Measurements from ENCODE around the gene LMX1B.
"Not testable (repeated sequence)": the region's sequence is repeated elsewhere in the genome, so short reads cannot be mapped to it uniquely, and the experiment has no call there.

Gene LMX1B

GRCh38 chr9:126641118-126641851, 27.6 kb downstream of the LMX1B start:
- FAIRE-seq, result no peak
- DNase-seq (ENCODE audit: insufficient read length, low spot score), result no peak
- TF ChIP-seq POLR2A (IDR thresholded peaks at IDR 0.05; ENCODE audit: low read depth, low read length), result no peak

- no peak for TF ChIP-seq POLR2A (IDR thresholded peaks at IDR 0.05; ENCODE audit: low read depth, low read length)
- FAIRE-seq, result no peak
- DNase-seq (ENCODE audit: insufficient read length, low spot score), result no peak
These were observed 28.4 kb downstream of the LMX1B start for GRCh38 chr9:126642010-126642744.

GRCh38 chr9:126642839-126643238, 29.1 kb downstream of the LMX1B start:
- DNase-seq (ENCODE audit: insufficient read length, low spot score) (no peak), FAIRE-seq (no peak)
- no peak for TF ChIP-seq POLR2A (IDR thresholded peaks at IDR 0.05; ENCODE audit: low read depth, low read length)

- no peak for TF ChIP-seq POLR2A (IDR thresholded peaks at IDR 0.05; ENCODE audit: low read depth, low read length)
- DNase-seq (ENCODE audit: insufficient read length, low spot score) (no peak), FAIRE-seq (no peak)
These were observed 30.3 kb downstream of the LMX1B start for GRCh38 chr9:126643945-126644527.

- DNase-seq (ENCODE audit: insufficient read length, low spot score) (no peak), FAIRE-seq (no peak)
- TF ChIP-seq POLR2A (IDR thresholded peaks at IDR 0.05; ENCODE audit: low read depth, low read length), result no peak
These were observed 32.4 kb downstream of the LMX1B start for GRCh38 chr9:126646162-126646561.

- TF ChIP-seq POLR2A (IDR thresholded peaks at IDR 0.05; ENCODE audit: low read depth, low read length), result no peak
- no peak for FAIRE-seq
- DNase-seq (ENCODE audit: insufficient read length, low spot score), result no peak
These were observed 34.1 kb downstream of the LMX1B start for GRCh38 chr9:126647585-126648411.

GRCh38 chr9:126649477-126649876, 35.7 kb downstream of the LMX1B start:
- TF ChIP-seq POLR2A (IDR thresholded peaks at IDR 0.05; ENCODE audit: low read depth, low read length), result no peak
- DNase-seq (ENCODE audit: insufficient read length, low spot score) (no peak), FAIRE-seq (no peak)

GRCh38 chr9:126650404-126651341, 36.9 kb downstream of the LMX1B start:
- DNase-seq (ENCODE audit: insufficient read length, low spot score) (no peak), FAIRE-seq (no peak)

GRCh38 chr9:126652140-126652582, 38.4 kb downstream of the LMX1B start:
- DNase-seq (ENCODE audit: insufficient read length, low spot score) (no peak), FAIRE-seq (no peak)
- TF ChIP-seq POLR2A (IDR thresholded peaks at IDR 0.05; ENCODE audit: low read depth, low read length), result no peak

More at GRCh38 chr9:126650404-126651341, 36.9 kb downstream of the LMX1B start:
- TF ChIP-seq POLR2A (IDR thresholded peaks at IDR 0.05; ENCODE audit: low read depth, low read length), result no peak

GRCh38 chr9:126654124-126654523, 40.4 kb downstream of the LMX1B start:
- no peak for TF ChIP-seq POLR2A (IDR thresholded peaks at IDR 0.05; ENCODE audit: low read depth, low read length)
- no peak for DNase-seq (ENCODE audit: insufficient read length, low spot score)
- FAIRE-seq, result no peak

- not testable (repeated sequence) for FAIRE-seq
These were observed 42.5 kb downstream of the LMX1B start for GRCh38 chr9:126656214-126656613.

GRCh38 chr9:126658201-126658825, 44.6 kb downstream of the LMX1B start:
- TF ChIP-seq POLR2A (IDR thresholded peaks at IDR 0.05; ENCODE audit: low read depth, low read length), result no peak
- FAIRE-seq (no peak), DNase-seq (ENCODE audit: insufficient read length, low spot score) (no peak)

More at GRCh38 chr9:126656214-126656613, 42.5 kb downstream of the LMX1B start:
- DNase-seq (ENCODE audit: insufficient read length, low spot score), result not testable (repeated sequence)

Measured in H54 (cell line).